ENCODE results near the gene RANBP1. TPM values are rescaled to one million over a fixed set of nuclear protein-coding genes. Genes with fewer than 3 reads are reported as not detected.

Gene RANBP1
- total and polyA plus RNA-seq, 2 of the 13 experiments (the other 11 are each of a cell fraction or from before 2014, with no cell fraction given), result 181 to 492 TPM

DNA sequence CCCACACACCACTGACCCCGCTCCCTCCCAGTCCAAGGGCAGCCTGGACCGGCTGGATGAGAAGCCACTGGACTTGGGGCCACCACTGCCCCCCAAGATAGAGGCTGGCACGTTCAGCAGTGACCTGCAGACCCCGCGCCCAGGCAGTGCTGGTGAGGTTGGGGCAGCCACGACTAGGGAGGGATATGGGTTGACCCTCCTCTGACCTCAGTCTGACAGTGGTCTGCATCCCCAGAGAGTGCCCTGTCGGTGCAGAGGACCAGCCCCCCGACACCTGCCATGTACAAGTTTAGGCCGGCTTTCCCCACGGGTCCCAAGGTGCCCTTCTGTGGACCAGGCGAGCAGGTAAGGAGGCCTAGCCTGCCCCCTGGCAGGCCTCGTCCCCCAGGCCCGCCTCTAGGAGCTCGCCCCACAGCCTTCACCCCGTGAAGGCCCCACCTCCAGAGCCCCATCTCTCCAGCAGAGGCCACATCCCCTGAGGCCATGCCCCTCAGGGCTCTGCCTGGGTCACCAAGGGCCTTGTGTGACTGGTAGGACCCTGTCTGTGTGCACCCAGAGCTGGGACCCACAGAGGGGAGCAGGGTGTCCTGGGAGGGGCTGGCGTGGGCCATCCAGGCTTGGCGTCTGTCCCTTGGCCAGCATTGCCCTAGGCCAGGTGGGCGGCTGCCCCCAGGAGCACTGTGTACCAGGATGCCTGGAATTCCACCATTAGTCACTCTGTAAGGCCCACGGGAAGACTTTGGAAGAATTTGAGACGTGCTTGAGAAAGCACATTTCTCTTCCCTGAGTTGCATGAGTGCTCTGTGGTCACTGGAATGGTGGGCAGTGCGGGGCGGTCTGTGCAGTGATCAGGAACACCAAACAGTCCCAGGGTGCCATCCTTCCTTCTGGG is 25.5 kb downstream of the RANBP1 start (continued):
- no peak for TF ChIP-seq HDAC2 (CRISPR knock-in tag; IDR thresholded peaks at IDR 0.05)
- TF ChIP-seq PPARG (CRISPR knock-in tag; conservative IDR thresholded peaks at IDR 0.05), result no peak

GRCh38 chr22:20142711-20143621 is 27.1 kb downstream of the RANBP1 start:
- Histone ChIP-seq H3K4me2 (ENCODE audit: low read depth, low read length) (no peak overlapping the region), H3K4me3 (replicated peaks in 1 of 3; ENCODE audit: insufficient read depth in 1 of 3, low read depth in 2 of 3, low read length in 3 of 3) (no peak overlapping the region), H3K27ac (ENCODE audit: extremely low read length, insufficient read depth, low read length) (no peak overlapping the region), H3K27me3 (ENCODE audit: control insufficient read depth in 1 of 2, insufficient read depth in 2 of 2, low read length in 2 of 2) (no peaks in the 10 kb centered on the region), H3K9ac (ENCODE audit: insufficient read depth, low read depth, low read length) (no peak overlapping the region), H2AFZ (ENCODE audit: low read length) (no peak overlapping the region), H3K9me3 (ENCODE audit: low read length) (no peaks in the 10 kb centered on the region), H3K79me2 (ENCODE audit: insufficient read depth, low read length) (no peaks in the 10 kb centered on the region), H4K20me1 (ENCODE audit: insufficient read depth, low read length) (0 out of 2 replicates have a peak, but pooled peaks cover 6% of the 10 kb centered on the region), H3K4me1 (ENCODE audit: insufficient read depth, low read length) (0 out of 2 replicates have a peak, but pooled peaks cover 12% of the 10 kb centered on the region), H3K36me3 (replicated peaks in 1 of 2; ENCODE audit: control insufficient read depth in 1 of 2, insufficient read depth in 2 of 2, low read length in 2 of 2) (peaks cover 1 to 5% of the 10 kb centered on the region in 2 experiments; a peak in 2 of 5 replicates)
- DNase-seq (ENCODE audit: low spot score) (no peak), FAIRE-seq (no peak), ATAC-seq (no peak)
- intact Hi-C loops (cut with micrococcal nuclease; ENCODE audit: unreplicated experiment) (no loop called here), in situ Hi-C loops (cut with HindIII; ENCODE audit: extremely low pct_ligation_motif_present, low pct_unique_long_range_greater_than_20kb) (no loop called here)
- WGBS (ENCODE audit: low lambda C conversion rate), result 98% methylated on average over 38 of the region's 65 CpGs
- ChIA-PET POLR2A (no interaction called here), CTCF (ENCODE audit: low intra/inter-chr PET ratio, low total read pairs) (no interaction called here)
- BruUV-seq (replicated peaks), result no TSS peak
- TF ChIP-seq LCORL (IDR thresholded peaks at IDR 0.05) (no peak), LCORL (CRISPR knock-in tag; IDR thresholded peaks at IDR 0.05) (no peak), RBAK (CRISPR knock-in tag; IDR thresholded peaks at IDR 0.05) (no peak), MIXL1 (CRISPR knock-in tag; IDR thresholded peaks at IDR 0.05) (no peak), ZNF557 (CRISPR knock-in tag; IDR thresholded peaks at IDR 0.05) (no peak), ZNF24 (IDR thresholded peaks at IDR 0.05) (no peak), ZNF124 (CRISPR knock-in tag; IDR thresholded peaks at IDR 0.05) (no peak), GFI1 (CRISPR knock-in tag; IDR thresholded peaks at IDR 0.05; ENCODE audit: borderline replicate concordance) (no peak), TCF7L2 (IDR thresholded peaks at IDR 0.05; ENCODE audit: low read depth, low read length) (no peak)
- TF ChIP-seq, protein P1, sequence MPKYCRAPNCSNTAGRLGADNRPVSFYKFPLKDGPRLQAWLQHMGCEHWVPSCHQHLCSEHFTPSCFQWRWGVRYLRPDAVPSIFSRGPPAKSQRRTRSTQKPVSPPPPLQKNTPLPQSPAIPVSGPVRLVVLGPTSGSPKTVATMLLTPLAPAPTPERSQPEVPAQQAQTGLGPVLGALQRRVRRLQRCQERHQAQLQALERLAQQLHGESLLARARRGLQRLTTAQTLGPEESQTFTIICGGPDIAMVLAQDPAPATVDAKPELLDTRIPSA (CRISPR knock-in tag; IDR thresholded peaks at IDR 0.05; ENCODE audit: borderline replicate concordance), result no peak
- TF ChIP-seq, protein P2, sequence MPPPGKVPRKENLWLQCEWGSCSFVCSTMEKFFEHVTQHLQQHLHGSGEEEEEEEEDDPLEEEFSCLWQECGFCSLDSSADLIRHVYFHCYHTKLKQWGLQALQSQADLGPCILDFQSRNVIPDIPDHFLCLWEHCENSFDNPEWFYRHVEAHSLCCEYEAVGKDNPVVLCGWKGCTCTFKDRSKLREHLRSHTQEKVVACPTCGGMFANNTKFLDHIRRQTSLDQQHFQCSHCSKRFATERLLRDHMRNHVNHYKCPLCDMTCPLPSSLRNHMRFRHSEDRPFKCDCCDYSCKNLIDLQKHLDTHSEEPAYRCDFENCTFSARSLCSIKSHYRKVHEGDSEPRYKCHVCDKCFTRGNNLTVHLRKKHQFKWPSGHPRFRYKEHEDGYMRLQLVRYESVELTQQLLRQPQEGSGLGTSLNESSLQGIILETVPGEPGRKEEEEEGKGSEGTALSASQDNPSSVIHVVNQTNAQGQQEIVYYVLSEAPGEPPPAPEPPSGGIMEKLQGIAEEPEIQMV (CRISPR knock-in tag; IDR thresholded peaks at IDR 0.05; ENCODE audit: low read depth), result no peak
